NCI-H748 (cell line): ENCODE measurements around the gene SLC25A17.
A peak's percentile ranks its signal among the peaks of the same experiment; 100 is the strongest.
"Not testable (repeated sequence)": the region's sequence is repeated elsewhere in the genome, so short reads cannot be mapped to it uniquely, and the experiment has no call there.

Experiments
- DNase-seq: peaks from one replicate; lab custom pipeline; 2025; ENCODE audit not compliant: unreplicated experiment; lab: John Stamatoyannopoulos, UW

SLC25A17 gene, protein sequence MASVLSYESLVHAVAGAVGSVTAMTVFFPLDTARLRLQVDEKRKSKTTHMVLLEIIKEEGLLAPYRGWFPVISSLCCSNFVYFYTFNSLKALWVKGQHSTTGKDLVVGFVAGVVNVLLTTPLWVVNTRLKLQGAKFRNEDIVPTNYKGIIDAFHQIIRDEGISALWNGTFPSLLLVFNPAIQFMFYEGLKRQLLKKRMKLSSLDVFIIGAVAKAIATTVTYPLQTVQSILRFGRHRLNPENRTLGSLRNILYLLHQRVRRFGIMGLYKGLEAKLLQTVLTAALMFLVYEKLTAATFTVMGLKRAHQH

DNA sequence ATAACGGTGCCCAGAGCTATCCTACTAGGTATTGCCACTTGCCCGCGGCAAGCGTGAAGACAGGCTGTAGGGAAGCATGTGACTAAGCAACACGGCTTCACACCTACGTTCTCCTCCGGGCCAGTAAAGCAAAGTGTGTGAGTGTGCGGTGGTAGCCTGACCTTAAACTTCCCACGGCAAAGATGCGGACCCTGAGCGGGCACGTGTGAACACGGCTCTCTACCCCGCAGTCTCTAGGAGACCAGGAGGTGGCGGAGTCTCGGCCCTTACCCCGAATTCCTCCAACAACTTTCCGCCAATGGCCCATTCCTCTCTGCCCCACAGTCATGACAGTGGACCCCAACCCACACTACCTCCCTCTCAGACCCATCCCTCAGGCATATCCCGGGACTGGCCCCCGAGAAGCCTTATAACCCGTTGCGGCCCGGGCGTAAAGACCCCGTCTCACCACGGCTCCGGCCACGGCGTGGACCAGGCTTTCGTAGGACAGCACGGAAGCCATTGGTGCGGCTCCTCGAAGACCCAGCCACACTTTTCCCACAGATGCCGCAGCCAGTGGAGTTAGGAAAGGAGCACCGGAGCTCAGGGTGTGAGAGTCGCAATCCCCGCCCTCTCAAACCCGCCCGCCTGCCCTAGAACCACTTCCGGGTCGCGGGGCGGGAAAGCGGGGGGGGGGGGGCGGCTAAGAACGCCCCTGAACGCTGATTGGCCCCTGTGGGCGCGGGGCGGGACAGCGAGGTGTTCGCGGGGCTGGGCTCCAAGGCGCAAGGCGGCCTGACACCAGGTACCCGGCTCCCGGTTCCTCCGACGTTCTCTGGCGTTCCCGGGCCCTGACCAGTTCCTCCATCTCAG lies at the start of gene SLC25A17:
TSS of gene SLC25A17 (minus strand) at position 600 of the 852 bp plus-strand sequence. CDS start at position 502, 98 bp downstream.
- DNase-seq: peak; percentile 92

DNA sequence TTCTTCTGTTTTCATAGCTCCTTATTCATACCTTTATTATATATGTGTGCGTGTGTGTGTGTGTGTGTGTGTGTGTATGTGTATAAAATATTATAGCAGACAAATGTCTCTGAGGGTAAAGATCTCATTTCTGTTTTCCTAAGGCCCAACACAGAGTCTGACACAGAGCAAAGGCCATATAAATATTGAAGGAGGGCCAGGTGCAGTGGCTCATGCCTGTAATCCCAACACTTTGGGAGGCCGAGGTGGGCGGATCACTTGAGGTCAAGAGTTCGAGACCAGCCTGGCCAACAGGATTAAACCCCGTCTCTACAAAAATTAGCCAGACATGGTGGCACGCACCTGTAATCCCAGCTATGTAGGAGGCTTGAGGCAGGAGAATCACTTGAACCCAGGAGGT lies 49.2 kb upstream of the SLC25A17 start:
- not testable (repeated sequence) for DNase-seq

DNA sequence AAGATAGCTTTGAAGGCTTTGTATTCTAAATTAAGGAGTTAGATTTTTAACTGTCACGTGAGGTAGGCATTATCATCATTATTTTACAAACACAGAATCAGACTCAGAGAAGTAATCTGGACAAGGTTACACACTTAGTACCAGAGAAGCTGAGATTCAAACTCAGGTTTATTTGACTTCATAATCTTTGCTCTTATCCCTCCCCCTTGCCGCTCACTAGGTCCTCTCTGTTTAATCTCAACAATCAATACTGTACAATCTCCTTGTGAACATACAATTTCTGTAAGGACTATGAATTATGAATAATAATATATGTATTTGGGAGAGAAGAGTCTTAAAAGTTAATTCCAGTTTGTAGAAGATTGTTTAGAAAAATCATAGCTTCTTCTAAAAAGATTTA lies 48.0 kb upstream of the SLC25A17 start:
- no peak for DNase-seq

DNA sequence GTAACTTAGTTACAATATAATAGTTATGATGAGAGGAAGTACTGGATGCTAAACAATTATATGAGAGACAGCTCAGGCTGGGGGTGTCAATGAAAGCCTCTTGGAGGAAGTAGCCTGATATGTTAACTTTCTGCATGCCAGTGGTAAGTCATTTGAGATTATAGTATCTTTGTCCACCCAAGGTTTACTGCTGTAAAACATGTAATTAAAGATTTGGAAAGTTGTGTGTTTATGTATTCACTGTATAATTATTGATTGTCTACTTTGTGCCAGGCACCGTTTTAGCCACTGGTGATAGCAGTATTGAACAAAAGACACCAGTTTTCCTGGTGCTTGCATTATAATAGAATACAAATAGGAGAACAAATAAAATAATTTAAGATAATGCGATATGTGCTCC lies 43.4 kb upstream of the SLC25A17 start:
- no peak for DNase-seq

DNA sequence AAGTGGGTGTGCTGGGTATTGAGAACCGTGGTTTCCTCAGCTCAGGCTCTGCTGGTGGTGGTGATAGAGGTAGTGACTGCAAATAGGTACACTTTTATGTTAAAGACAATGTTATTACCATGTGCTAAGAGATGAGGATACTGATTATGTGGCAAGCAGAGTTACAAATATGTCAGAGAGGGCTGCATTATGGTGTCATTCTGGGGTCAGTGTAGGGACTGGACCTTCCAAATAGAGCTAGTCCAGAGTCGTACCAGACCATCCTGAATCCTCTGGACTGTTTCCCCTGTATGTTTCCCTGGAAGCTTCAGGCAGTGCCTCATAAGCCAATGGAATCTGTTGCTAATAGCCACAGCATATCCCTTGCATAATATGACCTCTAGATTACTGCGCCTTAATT lies 42.9 kb upstream of the SLC25A17 start, which contains the start of gene DNAJB7:
TSS of gene DNAJB7 (minus strand) at position 101 of the 400 bp plus-strand sequence. CDS start 119 bp downstream, outside the sequence.
- no peak for DNase-seq

DNA sequence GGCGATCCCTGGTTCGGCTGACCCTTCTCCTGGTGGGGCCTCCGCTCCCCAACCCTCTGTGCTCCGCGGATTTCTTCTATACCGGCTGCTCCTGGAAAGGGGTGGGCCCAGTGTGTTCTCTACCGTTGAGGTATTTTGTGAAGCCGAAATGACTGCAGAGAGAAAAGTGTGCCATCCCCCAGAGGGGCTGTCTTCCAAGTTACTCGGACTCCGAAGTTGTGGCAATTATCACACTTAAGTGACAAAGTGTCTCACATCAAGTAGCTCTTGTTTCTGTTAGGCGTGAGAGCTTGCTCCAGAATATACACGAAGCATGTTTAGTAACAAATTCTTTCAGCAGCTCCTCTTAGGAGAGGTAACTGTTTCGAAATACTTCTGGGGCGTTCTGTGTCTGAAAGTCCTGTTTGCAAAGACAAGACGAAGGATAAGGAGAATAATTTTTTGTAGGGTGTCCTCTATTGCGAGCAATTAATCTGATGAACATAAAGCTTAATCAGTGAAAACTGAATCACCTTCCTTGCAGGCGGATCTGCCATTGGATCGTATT lies 38.2 kb upstream of the SLC25A17 start:
- DNase-seq: no peak

DNA sequence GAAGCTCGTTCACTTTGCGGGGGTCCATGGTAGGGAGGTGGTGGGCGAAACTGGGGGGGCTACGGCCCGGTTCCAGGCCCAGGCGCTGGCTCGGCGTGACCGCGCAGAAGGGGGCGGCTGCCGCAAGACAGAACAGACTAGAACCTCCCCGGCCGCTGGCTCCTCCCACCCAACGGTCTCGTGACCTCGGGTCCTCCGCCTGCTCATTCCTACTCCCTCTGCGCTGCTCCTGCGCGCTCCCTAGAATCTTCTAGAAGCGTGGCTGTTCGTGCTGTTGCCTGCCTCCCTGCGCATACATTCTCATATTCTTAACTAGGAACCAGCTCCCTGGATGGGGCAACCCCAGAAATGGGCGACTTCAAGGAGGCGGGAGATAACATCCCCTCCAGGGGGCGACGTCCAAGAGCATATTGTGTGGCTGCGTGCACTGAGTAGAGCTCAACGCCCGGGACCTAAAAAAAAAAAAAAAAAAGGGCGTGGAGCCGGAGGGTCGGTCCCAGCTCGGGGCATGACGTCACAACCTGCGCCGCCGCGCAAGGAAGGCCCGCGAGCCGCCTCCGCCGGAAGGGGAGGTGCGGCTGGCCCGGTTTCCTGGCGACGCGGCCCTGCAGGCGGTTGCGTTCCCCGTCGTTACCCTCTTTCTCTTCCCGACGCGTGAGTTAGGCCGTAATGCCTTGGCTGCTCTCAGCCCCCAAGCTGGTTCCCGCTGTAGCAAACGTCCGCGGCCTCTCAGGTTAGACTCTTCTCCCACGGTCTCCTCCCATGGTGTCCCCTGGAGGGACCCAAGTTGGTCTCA lies 37.6 kb upstream of the SLC25A17 start, which contains the start of the genes ST13 and XPNPEP3:
TSS of gene ST13 (minus strand) at position 127 of the 796 bp plus-strand sequence. CDS start at position 28, 99 bp downstream.
TSS of gene XPNPEP3 (plus strand) at position 636 of the 796 bp plus-strand sequence. CDS start at position 670, 34 bp downstream.
- DNase-seq: peak; percentile 96

DNA sequence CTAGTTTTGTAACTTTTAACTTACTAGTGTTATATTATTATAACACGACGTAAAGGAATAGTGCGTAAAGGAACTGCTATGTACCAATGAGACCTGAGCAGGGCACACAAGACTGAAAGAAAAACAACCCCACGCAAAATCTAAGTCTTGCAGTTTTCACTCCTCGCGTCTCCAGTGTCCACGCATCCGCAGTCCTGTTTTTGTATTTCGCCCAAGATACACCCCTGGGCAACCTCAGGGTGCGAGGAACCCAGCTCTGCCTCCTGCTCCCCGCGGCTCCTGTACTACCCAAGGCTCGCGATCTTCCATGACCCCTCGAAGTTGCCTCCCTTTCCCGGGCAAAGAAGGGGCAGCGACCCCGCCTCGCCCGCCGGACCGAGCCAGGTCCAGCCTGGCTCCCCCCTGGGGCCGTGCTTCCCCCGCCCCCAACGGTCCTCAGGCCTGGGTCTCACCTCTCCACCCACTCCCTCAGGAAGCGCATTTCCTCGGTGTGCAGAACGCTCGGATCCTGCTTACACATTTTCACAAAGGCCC lies 36.9 kb upstream of the SLC25A17 start:
- DNase-seq: peak; percentile 48

DNA sequence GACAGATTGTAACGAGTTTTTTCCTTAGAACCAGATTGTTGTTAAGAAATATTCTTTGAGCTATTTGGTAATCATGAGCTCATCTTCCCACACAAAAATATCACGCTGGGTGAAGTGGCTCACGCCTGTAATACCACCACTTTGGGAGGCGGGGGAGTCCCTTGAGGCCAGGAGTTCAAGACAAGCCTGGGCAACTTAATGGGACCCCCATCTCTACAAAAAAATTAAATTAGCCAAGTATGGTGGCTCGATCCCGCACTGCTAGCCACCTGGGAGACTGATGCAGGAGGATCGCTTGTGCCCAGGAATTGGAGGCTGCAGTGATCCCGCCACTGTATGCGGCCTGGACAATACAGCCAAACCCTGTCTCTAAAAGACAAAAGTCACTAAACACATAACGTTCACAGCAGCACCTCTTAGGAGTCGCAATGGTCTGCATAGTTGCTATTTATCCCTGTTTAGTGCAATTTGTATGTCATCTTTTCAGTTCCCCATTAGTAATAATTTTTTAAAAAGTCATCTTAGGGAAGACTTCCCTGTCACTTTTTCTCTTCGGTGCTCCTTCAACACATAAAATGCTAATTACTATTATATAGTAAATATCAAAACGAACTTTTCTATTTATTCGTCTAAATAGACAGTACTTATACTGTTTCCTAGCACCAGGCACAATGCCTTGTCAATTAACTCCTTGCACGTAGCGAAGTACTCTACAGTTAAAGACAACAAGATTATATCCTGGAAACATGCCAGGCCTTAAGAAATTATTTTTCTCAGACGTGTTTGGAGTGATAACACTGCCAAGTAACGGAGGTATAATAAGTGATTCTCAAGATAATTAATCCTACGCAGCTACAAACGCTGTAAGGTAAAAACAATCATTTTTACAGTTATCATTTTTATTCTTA lies 36.2 kb upstream of the SLC25A17 start:
- DNase-seq: peak; percentile 30

DNA sequence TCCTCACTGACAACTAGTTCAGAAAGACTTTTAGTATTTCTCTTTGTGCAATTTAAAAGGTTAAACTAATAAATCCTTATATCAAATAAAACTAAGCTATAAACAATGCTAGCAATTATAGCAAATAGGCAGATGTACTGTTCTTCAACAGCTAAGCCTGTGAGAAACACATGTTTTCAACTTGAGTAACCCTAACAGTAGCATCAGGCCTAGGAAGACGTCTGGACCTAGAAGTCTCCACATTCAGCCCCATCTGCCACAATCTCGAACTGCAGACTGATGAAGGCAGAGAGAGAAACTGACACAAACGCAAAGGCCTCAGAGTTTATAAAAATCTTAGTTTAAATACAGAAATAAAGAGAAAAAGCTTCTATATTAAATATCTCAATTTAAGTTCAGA lies 34.8 kb upstream of the SLC25A17 start:
- no peak for DNase-seq

DNA sequence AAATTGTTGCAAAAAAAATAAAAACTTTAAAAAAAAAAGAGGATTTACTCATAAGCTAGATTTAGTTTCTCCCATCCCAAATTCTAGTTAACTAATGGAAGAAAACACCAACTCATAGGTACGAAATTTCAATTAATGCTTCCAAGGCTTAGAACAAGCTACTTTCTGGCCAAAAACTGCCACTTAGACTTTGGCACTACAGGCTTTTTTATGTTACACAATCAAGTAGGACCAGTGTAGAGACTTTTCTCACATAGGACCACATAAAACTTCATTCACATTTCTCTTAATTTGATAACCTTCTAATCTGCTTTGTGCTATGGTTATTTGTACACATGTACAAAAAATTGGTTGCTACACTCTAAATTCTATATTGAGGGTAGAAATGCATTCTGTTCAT lies 34.2 kb upstream of the SLC25A17 start:
- no peak for DNase-seq

DNA sequence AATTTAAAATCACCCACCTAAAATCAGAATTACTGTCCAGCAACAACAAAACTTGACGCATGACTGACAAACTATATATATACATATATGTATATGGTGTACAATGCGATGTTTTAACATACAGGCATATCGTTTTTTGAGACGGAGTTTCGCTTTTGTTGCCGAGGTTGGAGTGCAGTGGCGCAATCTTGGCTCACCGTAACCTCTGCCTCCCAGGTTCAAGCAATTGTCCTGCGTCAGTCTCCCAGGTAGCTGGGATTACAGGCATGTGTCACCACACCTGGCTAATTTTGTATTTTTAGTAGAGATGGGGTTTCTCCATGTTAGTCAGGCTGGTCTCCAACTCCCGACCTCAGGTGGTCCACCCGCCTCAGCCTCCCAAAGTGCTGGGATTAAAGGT lies 26.7 kb upstream of the SLC25A17 start:
- not testable (repeated sequence) for DNase-seq

DNA sequence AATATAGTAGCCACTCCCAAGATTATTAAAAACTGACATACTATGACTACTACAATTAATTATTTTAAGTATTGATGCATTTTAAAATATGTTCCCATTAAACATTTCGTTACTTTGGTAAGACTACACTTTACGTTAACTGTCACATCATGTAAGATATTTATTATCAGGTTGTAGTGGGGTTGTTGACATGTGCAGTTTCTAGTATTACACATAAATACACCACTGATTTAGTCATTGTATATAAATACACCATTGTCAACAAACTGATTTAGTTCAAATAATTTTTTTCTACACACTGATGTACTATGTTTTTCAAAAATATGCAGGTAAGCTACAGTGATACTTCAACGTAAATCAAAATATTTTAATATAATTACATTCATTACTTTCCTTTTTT lies 25.8 kb upstream of the SLC25A17 start:
- no peak for DNase-seq

DNA sequence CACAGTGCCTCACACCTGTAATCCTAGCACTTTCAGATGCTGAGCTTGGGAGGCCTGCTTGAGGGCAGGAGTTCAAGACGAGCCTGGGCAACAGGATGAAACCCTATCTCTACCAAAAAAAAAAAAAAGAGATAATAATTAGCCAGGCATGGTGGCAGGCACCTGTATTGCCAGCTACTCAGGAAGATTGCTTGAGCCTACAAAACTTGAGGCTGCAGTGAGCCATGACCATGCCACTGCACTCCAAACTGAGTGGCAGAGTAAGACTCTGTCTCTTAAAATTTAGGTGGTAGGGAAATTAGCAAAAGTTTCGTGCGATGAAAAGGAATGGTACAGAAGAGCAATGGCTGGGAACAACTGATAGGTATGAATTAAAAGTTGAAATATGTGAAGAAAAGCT lies 19.3 kb upstream of the SLC25A17 start:
- DNase-seq: no peak

DNA sequence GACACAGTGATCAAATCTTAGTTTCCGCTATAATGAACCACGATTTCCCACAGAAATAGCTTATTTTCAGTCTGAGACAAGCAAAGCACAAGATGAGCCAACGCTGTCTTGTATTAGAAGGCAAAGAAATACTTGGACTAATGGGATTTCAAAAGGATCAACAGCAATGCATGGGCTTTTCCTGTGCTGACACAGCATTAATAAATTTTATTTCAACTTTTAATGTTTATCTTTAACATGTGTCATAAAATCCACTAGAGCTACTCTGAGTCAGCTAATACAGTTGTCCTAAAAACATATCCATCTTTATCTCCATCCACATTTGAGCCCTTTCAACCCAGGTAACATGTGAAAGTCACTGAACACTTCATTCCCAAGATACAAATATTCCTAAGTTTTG lies 15.5 kb upstream of the SLC25A17 start:
- DNase-seq: no peak

DNA sequence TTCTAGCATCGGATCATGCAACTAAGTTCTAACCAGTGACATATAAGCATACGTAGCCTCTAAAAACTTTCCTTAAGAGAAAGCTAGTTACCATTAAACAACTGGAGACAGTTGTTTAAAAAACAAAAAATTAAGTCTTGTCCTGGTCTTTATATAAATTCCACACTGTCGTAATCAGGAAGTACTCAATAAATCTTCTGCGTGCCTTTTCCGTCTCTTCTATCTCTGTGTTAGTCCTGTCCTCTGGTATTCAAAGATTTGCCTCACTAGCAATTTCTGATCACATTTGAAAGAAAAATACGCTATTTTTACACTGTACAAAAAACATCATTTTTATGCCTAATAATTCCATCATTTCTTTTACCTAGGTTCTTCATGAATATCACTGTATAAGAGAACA lies 10.0 kb upstream of the SLC25A17 start:
- no peak for DNase-seq

DNA sequence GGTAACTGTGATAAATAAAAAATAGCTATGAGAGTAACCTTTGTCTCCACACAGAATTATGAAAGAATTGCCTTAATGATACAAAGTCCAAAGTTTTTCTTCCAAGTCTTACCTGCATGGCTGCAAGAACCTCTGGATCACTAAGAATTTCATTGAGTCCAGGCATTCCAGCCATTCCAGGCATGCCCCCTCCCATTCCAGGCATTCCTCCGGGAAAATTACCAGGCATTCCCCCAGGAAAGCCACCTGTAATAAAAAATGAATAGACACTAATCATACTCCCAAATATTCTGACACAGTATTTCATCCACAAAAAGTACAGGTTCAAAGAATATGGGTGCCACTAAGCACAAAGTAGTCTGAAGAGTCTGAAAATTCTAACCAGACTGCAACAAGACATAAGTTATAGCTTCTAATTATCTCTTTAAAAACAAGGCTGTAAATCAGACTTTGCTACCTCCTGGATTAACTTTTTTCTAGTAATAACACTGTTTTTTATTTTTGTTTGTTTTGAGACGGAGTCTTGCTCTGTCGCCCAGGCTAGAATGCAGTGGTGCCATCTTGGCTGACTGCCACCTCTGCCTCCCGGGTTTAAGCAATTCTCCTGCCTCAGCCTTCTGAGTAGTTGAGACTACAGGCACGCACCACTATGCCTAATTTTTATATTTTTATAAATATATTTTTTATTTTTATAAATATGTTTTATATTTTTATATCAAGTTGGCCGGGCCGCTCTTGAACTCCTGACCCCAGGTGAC lies 8.0 kb upstream of the SLC25A17 start:
- DNase-seq: no peak

DNA sequence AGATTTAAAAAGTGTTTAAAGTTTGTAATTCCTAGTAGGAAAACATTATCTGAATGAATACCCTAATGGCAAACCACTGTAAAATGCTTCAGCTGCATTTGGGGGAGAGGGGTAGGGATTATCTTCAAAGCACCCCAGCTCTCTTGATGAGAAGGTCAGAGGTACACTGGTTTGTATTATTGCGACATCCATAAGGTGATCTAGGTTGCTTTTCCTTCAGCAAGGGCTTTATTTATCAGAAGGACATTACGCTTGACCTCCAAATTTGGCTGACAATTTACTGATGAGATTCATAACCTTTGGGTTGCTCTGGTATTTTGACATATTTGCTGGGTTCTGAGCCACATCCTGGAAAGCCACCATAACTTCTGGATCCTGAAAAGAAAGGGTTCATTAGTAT lies 7.1 kb upstream of the SLC25A17 start:
- not testable (repeated sequence) for DNase-seq

DNA sequence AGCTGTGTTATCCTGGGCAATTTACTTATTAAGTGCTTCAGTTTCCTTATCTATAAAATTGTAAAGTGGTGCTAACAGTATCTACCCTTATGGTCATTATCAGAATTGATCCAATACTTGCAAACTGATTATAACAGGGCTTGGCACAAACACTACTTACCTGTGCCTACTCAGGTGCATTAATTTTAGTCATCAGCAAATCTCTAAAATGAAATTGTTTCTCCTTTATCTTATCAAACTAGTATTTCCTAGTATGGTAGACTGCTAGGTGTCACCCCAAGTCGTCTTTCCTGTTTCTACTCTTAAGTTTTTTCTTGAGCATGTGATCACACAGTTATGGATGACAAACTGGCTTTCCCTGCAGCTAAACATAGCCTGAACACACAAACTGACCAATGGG lies 4.3 kb upstream of the SLC25A17 start:
- no peak for DNase-seq
